ENCODE measurements around the gene USP43.

- TF ChIP-seq CTCF (IDR thresholded peaks at IDR 0.05): no peak
- TF ChIP-seq POLR2A (IDR thresholded peaks at IDR 0.05): no peak
- TF ChIP-seq EP300 (IDR thresholded peaks at IDR 0.05): no peak
Measured at GRCh38 chr17:9776911-9777310, 131.6 kb downstream of the USP43 start.
